Loucy (cell line): ENCODE measurements around the gene SLC35F3.
"Not testable (repeated sequence)": the region's sequence is repeated elsewhere in the genome, so short reads cannot be mapped to it uniquely, and the experiment has no call there.

ENCODE experiments used
- H2AFZ ChIP-seq: fragments of 200-600 bp; sonication (generic); 2 replicates; pipeline ENCODE4 v1.6.0; 2016; ENCODE audit warnings: antibody characterized with exemption, mild to moderate bottlenecking, low read length, moderate library complexity
- H3F3A ChIP-seq: fragments of 200-600 bp; 2 replicates; pipeline ENCODE4 v1.6.0; 2016; ENCODE audit warnings: antibody characterized with exemption, low read depth, mild to moderate bottlenecking
- H3K27me3 ChIP-seq: fragments of 200-600 bp; sonication (generic); 2 replicates; pipeline ENCODE4 v1.6.1; 2014; ENCODE audit warnings: low read length, mild to moderate bottlenecking; ENCODE audit not compliant: insufficient read depth, poor library complexity, severe bottlenecking
- H3K36me3 ChIP-seq: fragments of 200-600 bp; sonication (generic); 2 replicates; pipeline ENCODE4 v1.6.1; 2016; ENCODE audit warnings: low read length; ENCODE audit not compliant: insufficient read depth
- H3K4me1 ChIP-seq: fragments of 200-600 bp; sonication (generic); 2 replicates; pipeline ENCODE4 v1.5.1; 2014; ENCODE audit warnings: low read length, mild to moderate bottlenecking; ENCODE audit not compliant: insufficient read depth, poor library complexity, severe bottlenecking
- H3K4me2 ChIP-seq: fragments of 200-600 bp; sonication (generic); 2 replicates; pipeline ENCODE4 v1.6.0; 2014; ENCODE audit warnings: antibody characterized with exemption, low read length, low read depth, mild to moderate bottlenecking; ENCODE audit not compliant: poor library complexity, severe bottlenecking
- H3K4me3 ChIP-seq: fragments of 200-600 bp; sonication (generic); 2 replicates; pipeline ENCODE4 v1.5.1; 2014; ENCODE audit warnings: low read length, mild to moderate bottlenecking, mixed read lengths; ENCODE audit not compliant: poor library complexity, severe bottlenecking
- H3K79me2 ChIP-seq: fragments of 200-600 bp; sonication (generic); 2 replicates; pipeline ENCODE4 v1.6.1; 2014; ENCODE audit warnings: low read length; ENCODE audit not compliant: insufficient read depth
- H3K9ac ChIP-seq: fragments of 200-600 bp; sonication (generic); 2 replicates; pipeline ENCODE4 v1.6.0; 2014; ENCODE audit warnings: mild to moderate bottlenecking, low read depth, low read length, moderate library complexity; ENCODE audit not compliant: poor library complexity, severe bottlenecking
- H3K9me2 ChIP-seq: fragments of 200-600 bp; sonication (generic); replicated peaks from 2 replicates; pipeline ENCODE4 v1.6.1; 2016; ENCODE audit warnings: low read depth, low read length, mixed read lengths
- H3K9me3 ChIP-seq: fragments of 200-600 bp; sonication (generic); 2 replicates; pipeline ENCODE4 v1.6.1; 2014; ENCODE audit warnings: mild to moderate bottlenecking, antibody characterized with exemption, low read length, low read depth; ENCODE audit not compliant: insufficient read depth
- H4K20me1 ChIP-seq: fragments of 200-600 bp; sonication (generic); 2 replicates; pipeline ENCODE4 v1.6.0; 2014; ENCODE audit warnings: antibody characterized with exemption, low read length, mild to moderate bottlenecking; ENCODE audit not compliant: insufficient read depth, poor library complexity, severe bottlenecking
- CTCF ChIP-seq: fragments of 200-600 bp; sonication (generic); conservative IDR thresholded peaks from 2 replicates; pipeline ENCODE4 v1.5.1; 2014; ENCODE audit warnings: mild to moderate bottlenecking, antibody characterized with exemption, low read length
- EZH2phosphoT487 ChIP-seq: fragments of 200-600 bp; IDR thresholded peaks from 2 replicates; pipeline ENCODE4 v1.6.1; 2018; ENCODE audit warnings: antibody characterized with exemption, mild to moderate bottlenecking, moderate library complexity, borderline replicate concordance

SLC35F3 gene

GRCh38 chr1:234295626-234296025 is 391.1 kb downstream of the SLC35F3 start:
- H3K4me2 ChIP-seq, result no peak overlapping the region

GRCh38 chr1:234296496-234296895 is 392.0 kb downstream of the SLC35F3 start:
- Histone ChIP-seq H4K20me1 (no peaks in the 10 kb centered on the region), H3K4me1 (no peaks in the 10 kb centered on the region), H3K9me3 (no peaks in the 10 kb centered on the region), H3F3A (no peaks in the 10 kb centered on the region), H3K9me2 (no peaks in the 10 kb centered on the region), H2AFZ (no peak overlapping the region), H3K9ac (no peak overlapping the region), H3K27me3 (no peaks in the 10 kb centered on the region), H3K4me2 (no peak overlapping the region), H3K4me3 (no peak overlapping the region), H3K36me3 (no peaks in the 10 kb centered on the region), H3K79me2 (no peaks in the 10 kb centered on the region)
- TF ChIP-seq EZH2phosphoT487, result no peak

More at GRCh38 chr1:234295626-234296025, 391.1 kb downstream of the SLC35F3 start:
- Histone ChIP-seq H3K9me3 (no peaks in the 10 kb centered on the region), H2AFZ (no peak overlapping the region), H3K4me3 (no peak overlapping the region), H3K79me2 (no peaks in the 10 kb centered on the region), H3F3A (no peaks in the 10 kb centered on the region), H3K9ac (no peak overlapping the region), H3K36me3 (no peaks in the 10 kb centered on the region), H3K27me3 (no peaks in the 10 kb centered on the region), H4K20me1 (no peaks in the 10 kb centered on the region), H3K4me1 (no peaks in the 10 kb centered on the region), H3K9me2 (no peaks in the 10 kb centered on the region)
- TF ChIP-seq CTCF (no peak), EZH2phosphoT487 (no peak)

GRCh38 chr1:234297668-234298067 is 393.2 kb downstream of the SLC35F3 start:
- Histone ChIP-seq H3K9ac (no peak overlapping the region), H3F3A (no peaks in the 10 kb centered on the region; the same call in 1 of the 2 replicates), H3K79me2 (no peaks in the 10 kb centered on the region), H4K20me1 (no peaks in the 10 kb centered on the region), H3K4me3 (no peak overlapping the region), H3K27me3 (no peaks in the 10 kb centered on the region), H3K9me3 (no peaks in the 10 kb centered on the region), H3K36me3 (no peaks in the 10 kb centered on the region), H3K9me2 (no peaks in the 10 kb centered on the region), H2AFZ (no peak overlapping the region), H3K4me2 (no peak overlapping the region), H3K4me1 (peaks cover 7% of the 10 kb centered on the region)
- TF ChIP-seq CTCF (no peak), EZH2phosphoT487 (no peak)

- no peak overlapping the region for H3K4me3 ChIP-seq
- H4K20me1 ChIP-seq, result no peaks in the 10 kb centered on the region
- H3K27me3 ChIP-seq, result no peaks in the 10 kb centered on the region
- H3K4me2 ChIP-seq, result no peak overlapping the region
- no peak overlapping the region for H3K9ac ChIP-seq
- no peak overlapping the region for H2AFZ ChIP-seq
- no peaks in the 10 kb centered on the region for H3K79me2 ChIP-seq
- H3K4me1 ChIP-seq, result peaks cover 19% of the 10 kb centered on the region
- no peaks in the 10 kb centered on the region for H3K9me3 ChIP-seq
- H3F3A ChIP-seq, result no peaks in the 10 kb centered on the region; the same call in 1 of the 2 replicates
- no peaks in the 10 kb centered on the region for H3K9me2 ChIP-seq
- TF ChIP-seq EZH2phosphoT487 (no peak), CTCF (no peak)
- no peaks in the 10 kb centered on the region for H3K36me3 ChIP-seq
Measured at GRCh38 chr1:234300096-234300495, 395.6 kb downstream of the SLC35F3 start.

- H3K4me2 ChIP-seq, H3K9ac ChIP-seq, H3F3A ChIP-seq, H3K79me2 ChIP-seq, H3K4me3 ChIP-seq, H3K27me3 ChIP-seq, H3K9me3 ChIP-seq, H3K36me3 ChIP-seq, H4K20me1 ChIP-seq, H2AFZ ChIP-seq, H3K9me2 ChIP-seq: not testable (repeated sequence)
- H3K4me1 ChIP-seq, result peaks cover 19% of the 10 kb centered on the region
Measured at GRCh38 chr1:234301663-234302062, 397.2 kb downstream of the SLC35F3 start.
